Left ventricle myocardium inferior (tissue), 1 donor: ENCODE results near the gene IFNA7. TPM values are rescaled to one million over a fixed set of nuclear protein-coding genes. Genes with fewer than 3 reads are reported as not detected.
"Not testable (repeated sequence)": the region's sequence is repeated elsewhere in the genome, so short reads cannot be mapped to it uniquely, and the experiment has no call there.

Source experiments
- DNase-seq: peaks from one replicate; pipeline ENCODE4 v3.0.0-alpha.2; 2020
- H3K27ac ChIP-seq: fragments of 200-600 bp; replicated peaks from 2 replicates; pipeline ENCODE4 v1.8.0; 2021
- H3K27me3 ChIP-seq: fragments of 200-600 bp; 2 replicates; pipeline ENCODE4 v1.8.0; 2021; ENCODE audit warnings: low read depth
- H3K36me3 ChIP-seq: fragments of 200-600 bp; 2 replicates; pipeline ENCODE4 v1.8.0; 2021
- H3K4me1 ChIP-seq: fragments of 200-600 bp; 2 replicates; pipeline ENCODE4 v1.8.0; 2021
- H3K4me3 ChIP-seq: fragments of 200-600 bp; 2 replicates; pipeline ENCODE4 v1.8.0; 2021; ENCODE audit warnings: mild to moderate bottlenecking, moderate library complexity
- H3K9me3 ChIP-seq: fragments of 200-600 bp; replicated peaks from 2 replicates; pipeline ENCODE4 v1.8.0; 2021
- CTCF ChIP-seq: fragments of 200-600 bp; IDR thresholded peaks from 2 replicates; pipeline ENCODE4 v1.8.0; 2021; ENCODE audit warnings: antibody characterized with exemption, mild to moderate bottlenecking, borderline replicate concordance
- intact Hi-C: fragments of 100-400 bp; cut with micrococcal nuclease; formaldehyde crosslinking; loops from one replicate; pipeline ENCODE4 v1.11.0; 2022
- total RNA-seq: library from RNA; stranded (reverse); fragmentation: NEBNext Ultra II Directional; extraction: Animal tissue kit (Norgen Biotek cat#: 25700); gene quantifications from one replicate; pipeline ENCODE4 v1.2.1, GENCODE V29; 2021
- donor health status: DM: no; HTN: yes; CAD: no; lungs with severe emphysema.

The IFNA7 gene
- total RNA-seq, 1 donor from 2014 or later, result not detected

- intact Hi-C loops, result no loop called here
- Histone ChIP-seq H3K4me1 (no peaks in the 10 kb centered on the region), H3K36me3 (no peaks in the 10 kb centered on the region), H3K27me3 (no peaks in the 10 kb centered on the region), H3K9me3 (no peaks in the 10 kb centered on the region), H3K4me3 (no peak overlapping the region), H3K27ac (no peak overlapping the region)
- no peak for TF ChIP-seq CTCF
- DNase-seq, result no peak
Measured at GRCh38 chr9:21174671-21175070, 27.3 kb downstream of the IFNA7 start.

- Histone ChIP-seq H3K9me3 (no peaks in the 10 kb centered on the region), H3K36me3 (no peaks in the 10 kb centered on the region), H3K4me1 (no peaks in the 10 kb centered on the region), H3K27me3 (no peaks in the 10 kb centered on the region), H3K4me3 (no peak overlapping the region), H3K27ac (no peak overlapping the region)
- DNase-seq, result no peak
- intact Hi-C loops, result no loop called here
- TF ChIP-seq CTCF, result no peak
Measured at GRCh38 chr9:21172156-21172555, 29.8 kb downstream of the IFNA7 start.

GRCh38 chr9:21171351-21171750 lies 30.7 kb downstream of the IFNA7 start:
- DNase-seq, result no peak
- Histone ChIP-seq H3K36me3 (no peaks in the 10 kb centered on the region), H3K27ac (no peak overlapping the region), H3K27me3 (no peaks in the 10 kb centered on the region), H3K9me3 (no peaks in the 10 kb centered on the region), H3K4me1 (no peaks in the 10 kb centered on the region), H3K4me3 (no peak overlapping the region)
- TF ChIP-seq CTCF, result no peak
- intact Hi-C loops, result no loop called here

- H3K27ac ChIP-seq, H3K27me3 ChIP-seq, DNase-seq, H3K4me1 ChIP-seq, H3K36me3 ChIP-seq, H3K9me3 ChIP-seq, intact Hi-C loops, H3K4me3 ChIP-seq: not testable (repeated sequence)
Measured at GRCh38 chr9:21166560-21166959, 35.4 kb downstream of the IFNA7 start, which contains the start of gene IFNA21. IFNA21 (minus strand) TSS chr9:21166660; CDS start chr9:21166612, 48 bp downstream.

GRCh38 chr9:21165516-21165915 lies 36.5 kb downstream of the IFNA7 start:
- Histone ChIP-seq H3K4me1 (no peaks in the 10 kb centered on the region), H3K27me3 (no peaks in the 10 kb centered on the region), H3K36me3 (no peaks in the 10 kb centered on the region), H3K4me3 (no peak overlapping the region), H3K9me3 (peaks cover 3% of the 10 kb centered on the region), H3K27ac (no peak overlapping the region)
- no peak for DNase-seq
- no peak for TF ChIP-seq CTCF
- intact Hi-C loops, result no loop called here

- Histone ChIP-seq H3K27me3 (no peaks in the 10 kb centered on the region), H3K36me3 (no peaks in the 10 kb centered on the region), H3K9me3 (peaks cover 3% of the 10 kb centered on the region), H3K4me1 (no peaks in the 10 kb centered on the region), H3K27ac (no peak overlapping the region), H3K4me3 (no peak overlapping the region)
- no peak for DNase-seq
- no peak for TF ChIP-seq CTCF
- intact Hi-C loops, result no loop called here
Measured at GRCh38 chr9:21160178-21160577, 41.8 kb downstream of the IFNA7 start.
